Measurements from ENCODE around the gene TAF10. TPM values are rescaled to one million over a fixed set of nuclear protein-coding genes. Genes with fewer than 3 reads are reported as not detected.

The TAF10 gene
- total RNA-seq, 1 experiment from 2014 or later: 142 TPM

GRCh38 chr11:6570691-6571427, 41.2 kb downstream of the TAF10 start:
- no peak overlapping the region for H3K4me3 ChIP-seq (ENCODE audit: low read depth, low read length)
- Mint-ChIP-seq H3K4me1 (ENCODE audit: low read depth, unreplicated experiment) (no peaks in the 10 kb centered on the region), H3K27me3 (ENCODE audit: insufficient read depth, unreplicated experiment) (no peaks in the 10 kb centered on the region), H3K27ac (ENCODE audit: unreplicated experiment) (no peak overlapping the region), H3K4me3 (ENCODE audit: unreplicated experiment) (no peak overlapping the region), H3K9me3 (ENCODE audit: unreplicated experiment) (no peaks in the 10 kb centered on the region), H3K36me3 (ENCODE audit: insufficient read depth, unreplicated experiment) (no peaks in the 10 kb centered on the region)
- no peak for TF ChIP-seq CTCF (IDR thresholded peaks at IDR 0.05; ENCODE audit: insufficient read depth in 1 of 2, low read depth in 1 of 2, low read length in 1 of 2, severe bottlenecking in 1 of 2, unreplicated experiment in 1 of 2)
- intact Hi-C loops (cut with micrococcal nuclease; ENCODE audit: unreplicated experiment): no loop called here
- DNase-seq: no peak
- H3K36me3 ChIP-seq (ENCODE audit: control insufficient read depth, insufficient read depth, low read length): no peaks in the 10 kb centered on the region
- no peaks in the 10 kb centered on the region for H3K9me3 ChIP-seq
- no peaks in the 10 kb centered on the region for H3K27me3 ChIP-seq (replicated peaks; ENCODE audit: control insufficient read depth, insufficient read depth, low read length)
- no peaks in the 10 kb centered on the region for H3K4me1 ChIP-seq
- no TSS peak for BruUV-seq (replicated peaks)
- ChIA-PET POLR2A (no interaction called here), CTCF (interaction anchor here (0.6 kb wide), 1 partner anchor 192 kb away, joined by 3 read pairs; no protein-coding TSS in a partner anchor)

GRCh38 chr11:6569706-6570105, 42.3 kb downstream of the TAF10 start:
- no peak overlapping the region for H3K4me3 ChIP-seq (ENCODE audit: low read depth, low read length)
- intact Hi-C loops (cut with micrococcal nuclease; ENCODE audit: unreplicated experiment): no loop called here
- no peaks in the 10 kb centered on the region for H3K4me1 ChIP-seq
- CTCF ChIA-PET: interaction anchor here (1.2 kb wide), 1 partner anchor 38 kb away, joined by 4 read pairs; no protein-coding TSS in a partner anchor
- TF ChIP-seq CTCF (IDR thresholded peaks at IDR 0.05; ENCODE audit: insufficient read depth in 1 of 2, low read depth in 1 of 2, low read length in 1 of 2, severe bottlenecking in 1 of 2, unreplicated experiment in 1 of 2): no peak
- Mint-ChIP-seq H3K4me1 (ENCODE audit: low read depth, unreplicated experiment) (no peaks in the 10 kb centered on the region), H3K27ac (ENCODE audit: unreplicated experiment) (no peak overlapping the region), H3K36me3 (ENCODE audit: insufficient read depth, unreplicated experiment) (no peaks in the 10 kb centered on the region), H3K27me3 (ENCODE audit: insufficient read depth, unreplicated experiment) (no peaks in the 10 kb centered on the region), H3K4me3 (ENCODE audit: unreplicated experiment) (no peak overlapping the region), H3K9me3 (ENCODE audit: unreplicated experiment) (no peaks in the 10 kb centered on the region)
- no peaks in the 10 kb centered on the region for H3K27me3 ChIP-seq (replicated peaks; ENCODE audit: control insufficient read depth, insufficient read depth, low read length)
- POLR2A ChIA-PET: no interaction called here
- no TSS peak for BruUV-seq (replicated peaks)
- H3K36me3 ChIP-seq (ENCODE audit: control insufficient read depth, insufficient read depth, low read length): no peaks in the 10 kb centered on the region
- H3K9me3 ChIP-seq: no peaks in the 10 kb centered on the region
- DNase-seq: no peak

- Mint-ChIP-seq H3K4me3 (ENCODE audit: unreplicated experiment) (no peak overlapping the region), H3K36me3 (ENCODE audit: insufficient read depth, unreplicated experiment) (no peaks in the 10 kb centered on the region), H3K4me1 (ENCODE audit: low read depth, unreplicated experiment) (no peaks in the 10 kb centered on the region), H3K9me3 (ENCODE audit: unreplicated experiment) (no peaks in the 10 kb centered on the region), H3K27ac (ENCODE audit: unreplicated experiment) (peak overlapping the region; percentile 31), H3K27me3 (ENCODE audit: insufficient read depth, unreplicated experiment) (no peaks in the 10 kb centered on the region)
- intact Hi-C loops (cut with micrococcal nuclease; ENCODE audit: unreplicated experiment): no loop called here
- CTCF ChIA-PET: no interaction called here
- no peak for TF ChIP-seq CTCF (IDR thresholded peaks at IDR 0.05; ENCODE audit: insufficient read depth in 1 of 2, low read depth in 1 of 2, low read length in 1 of 2, severe bottlenecking in 1 of 2, unreplicated experiment in 1 of 2)
- DNase-seq: no peak
- no peaks in the 10 kb centered on the region for H3K9me3 ChIP-seq
- H3K36me3 ChIP-seq (ENCODE audit: control insufficient read depth, insufficient read depth, low read length): no peaks in the 10 kb centered on the region
- no peaks in the 10 kb centered on the region for H3K4me1 ChIP-seq
- H3K27me3 ChIP-seq (replicated peaks; ENCODE audit: control insufficient read depth, insufficient read depth, low read length): no peaks in the 10 kb centered on the region
- POLR2A ChIA-PET: no interaction called here
- H3K4me3 ChIP-seq (ENCODE audit: low read depth, low read length): no peak overlapping the region
- BruUV-seq (replicated peaks): no TSS peak
Observed at GRCh38 chr11:6568191-6568918, 43.7 kb downstream of the TAF10 start.

All from Caco-2 (cell line).